GM10248 (cell line): ENCODE measurements around the gene SEC14L5.
"Not testable (repeated sequence)": the region's sequence is repeated elsewhere in the genome, so short reads cannot be mapped to it uniquely, and the experiment has no call there.

Experiments
- CTCF ChIA-PET: fragments of 300-600 bp; sonication (Branson Sonifier 250); formaldehyde crosslinking; extraction: SDS; loops from one replicate; lab custom pipeline; 2021; ENCODE audit warnings: antibody characterized with exemption; lab: Yijun Ruan, JAX
- POLR2A ChIA-PET: fragments of 350-650 bp; sonication (Branson Sonifier 250); formaldehyde crosslinking; extraction: SDS; loops from one replicate; lab custom pipeline; 2020; ENCODE audit warnings: antibody characterized with exemption; lab: Yijun Ruan, JAX
- DNase-seq: peaks from one replicate; pipeline ENCODE4 v3.0.0; 2012; ENCODE audit errors: extremely low spot score
- TF ChIP-seq, protein P1 (sequence below): IDR thresholded peaks from 2 replicates; pipeline ENCODE4 v1.5.1; 2012; ENCODE audit warnings: mild to moderate bottlenecking, low read depth; ENCODE audit errors: extremely low read depth, missing control alignments, control extremely low read depth

Gene SEC14L5

GRCh38 chr16:4958510-4959438 lies 644 bp downstream of the SEC14L5 start:
- TF ChIP-seq, protein P1, sequence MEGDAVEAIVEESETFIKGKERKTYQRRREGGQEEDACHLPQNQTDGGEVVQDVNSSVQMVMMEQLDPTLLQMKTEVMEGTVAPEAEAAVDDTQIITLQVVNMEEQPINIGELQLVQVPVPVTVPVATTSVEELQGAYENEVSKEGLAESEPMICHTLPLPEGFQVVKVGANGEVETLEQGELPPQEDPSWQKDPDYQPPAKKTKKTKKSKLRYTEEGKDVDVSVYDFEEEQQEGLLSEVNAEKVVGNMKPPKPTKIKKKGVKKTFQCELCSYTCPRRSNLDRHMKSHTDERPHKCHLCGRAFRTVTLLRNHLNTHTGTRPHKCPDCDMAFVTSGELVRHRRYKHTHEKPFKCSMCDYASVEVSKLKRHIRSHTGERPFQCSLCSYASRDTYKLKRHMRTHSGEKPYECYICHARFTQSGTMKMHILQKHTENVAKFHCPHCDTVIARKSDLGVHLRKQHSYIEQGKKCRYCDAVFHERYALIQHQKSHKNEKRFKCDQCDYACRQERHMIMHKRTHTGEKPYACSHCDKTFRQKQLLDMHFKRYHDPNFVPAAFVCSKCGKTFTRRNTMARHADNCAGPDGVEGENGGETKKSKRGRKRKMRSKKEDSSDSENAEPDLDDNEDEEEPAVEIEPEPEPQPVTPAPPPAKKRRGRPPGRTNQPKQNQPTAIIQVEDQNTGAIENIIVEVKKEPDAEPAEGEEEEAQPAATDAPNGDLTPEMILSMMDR: no peak
- CTCF ChIA-PET: interaction anchor here (1.8 to 4.1 kb wide), 2 partner anchors 10 to 452 kb away, joined by 4 to 27 read pairs; no protein-coding TSS in a partner anchor
- no peak for DNase-seq
- POLR2A ChIA-PET: no interaction called here

GRCh38 chr16:4960579-4960978 lies 2.4 kb downstream of the SEC14L5 start:
- CTCF ChIA-PET: interaction anchor here (1.8 kb wide), 1 partner anchor 8 kb away, joined by 4 read pairs; no protein-coding TSS in a partner anchor
- POLR2A ChIA-PET: interaction anchor here (0.6 kb wide), 1 partner anchor 180 kb away, joined by 4 read pairs; no protein-coding TSS in a partner anchor
- no peak for DNase-seq
- TF ChIP-seq, protein P1: no peak

DNA sequence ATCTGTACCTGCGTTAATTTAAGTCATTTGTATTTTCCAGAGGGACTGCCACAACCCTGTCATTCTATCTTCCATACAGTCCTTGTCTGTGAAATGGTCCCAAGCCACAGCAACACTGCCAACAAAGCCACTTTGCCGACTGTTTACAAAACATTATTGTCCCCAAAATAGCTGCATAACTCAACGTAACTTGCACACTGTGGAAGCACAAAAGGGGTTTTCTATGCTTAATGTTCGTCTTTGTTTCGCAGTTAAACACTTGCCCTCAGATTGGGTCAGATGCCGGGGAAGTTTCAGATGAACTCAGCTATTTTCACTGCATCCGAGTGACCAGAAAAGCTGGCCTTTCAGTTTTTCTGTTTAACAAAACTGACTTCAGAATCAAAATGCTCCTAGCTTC lies 4.6 kb downstream of the SEC14L5 start:
- CTCF ChIA-PET: interaction anchor here (1.3 kb wide), 1 partner anchor 14 kb away, joined by 3 read pairs; no protein-coding TSS in a partner anchor
- TF ChIP-seq, protein P1: no peak
- DNase-seq: no peak
- POLR2A ChIA-PET: no interaction called here

GRCh38 chr16:4963527-4963926 lies 5.4 kb downstream of the SEC14L5 start:
- CTCF ChIA-PET, POLR2A ChIA-PET: not testable (repeated sequence)

DNA sequence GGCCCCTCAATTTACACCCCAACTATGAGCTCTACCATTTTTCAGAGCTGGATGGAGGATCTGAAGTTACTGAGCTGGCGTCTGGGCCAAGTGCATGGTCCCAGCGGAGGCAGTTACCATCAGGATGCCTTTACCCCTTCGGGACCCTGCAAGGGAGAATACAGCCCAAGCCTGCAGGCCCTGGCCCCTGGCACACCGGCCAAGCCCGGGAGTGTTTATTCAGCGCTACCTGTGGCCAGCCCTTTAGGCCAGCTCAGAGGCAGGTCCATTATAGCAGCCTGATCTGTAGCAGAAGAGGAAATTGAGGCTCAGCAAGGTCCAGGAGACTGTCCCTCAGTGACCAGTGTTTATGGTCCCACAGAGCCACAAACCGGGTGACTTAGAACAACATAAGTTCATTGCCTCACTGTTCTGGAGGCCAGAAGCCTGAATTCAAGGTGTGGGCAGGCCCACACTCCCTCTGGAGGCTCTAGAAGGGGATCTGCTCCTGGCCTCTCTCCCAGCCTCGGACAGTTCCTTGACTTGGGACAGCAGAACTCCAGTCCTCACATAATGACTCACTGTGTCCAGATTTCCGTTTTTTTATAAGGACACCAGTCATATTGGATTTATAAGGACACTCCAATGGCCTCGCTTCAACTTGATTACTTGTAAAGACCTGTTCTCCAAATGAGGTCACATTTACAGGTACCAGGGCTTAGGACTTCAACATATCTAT lies 8.8 kb downstream of the SEC14L5 start:
- ChIA-PET CTCF (interaction anchor here (0.7 kb wide), 1 partner anchor 9 kb away, joined by 3 read pairs; no protein-coding TSS in a partner anchor), POLR2A (interaction anchor here (0.6 kb wide), 2 partner anchors 19 to 428 kb away, joined by 4 read pairs; no protein-coding TSS in a partner anchor)
- DNase-seq: no peak
- TF ChIP-seq, protein P1: no peak

More at GRCh38 chr16:4963527-4963926, 5.4 kb downstream of the SEC14L5 start:
- DNase-seq: not testable (repeated sequence)

DNA sequence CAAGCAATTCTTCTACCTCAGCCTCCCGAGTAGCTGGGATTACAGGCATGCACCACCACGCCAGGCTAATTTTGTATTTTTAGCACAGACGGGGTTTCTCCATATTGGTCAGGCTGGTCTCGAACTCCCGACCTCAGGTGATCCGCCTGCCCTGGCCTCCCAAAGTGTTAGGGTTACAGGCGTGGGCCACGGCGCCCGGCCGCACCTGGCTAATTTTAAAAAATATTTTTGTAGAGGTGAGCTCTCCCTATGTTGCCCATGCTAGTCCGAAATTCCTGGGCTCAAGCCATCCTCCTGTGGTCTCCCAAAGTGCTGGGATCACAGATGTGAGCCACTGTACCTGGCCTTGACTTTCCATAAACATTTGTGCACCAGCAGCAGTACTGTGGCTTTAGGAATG lies 10.1 kb downstream of the SEC14L5 start:
- CTCF ChIA-PET: interaction anchor here (1.4 kb wide), 1 partner anchor 9 kb away, joined by 4 read pairs; no protein-coding TSS in a partner anchor
- POLR2A ChIA-PET: not testable (repeated sequence)

GRCh38 chr16:4968879-4969483 lies 10.9 kb downstream of the SEC14L5 start:
- ChIA-PET CTCF (interaction anchor here (1.4 kb wide), 1 partner anchor 9 kb away, joined by 4 read pairs; no protein-coding TSS in a partner anchor), POLR2A (no interaction called here)
- DNase-seq: no peak
- TF ChIP-seq, protein P1: no peak

More for the DNA sequence above, 10.1 kb downstream of the SEC14L5 start:
- DNase-seq: not testable (repeated sequence)
